ENCODE results near the gene ZNF700.

DNA sequence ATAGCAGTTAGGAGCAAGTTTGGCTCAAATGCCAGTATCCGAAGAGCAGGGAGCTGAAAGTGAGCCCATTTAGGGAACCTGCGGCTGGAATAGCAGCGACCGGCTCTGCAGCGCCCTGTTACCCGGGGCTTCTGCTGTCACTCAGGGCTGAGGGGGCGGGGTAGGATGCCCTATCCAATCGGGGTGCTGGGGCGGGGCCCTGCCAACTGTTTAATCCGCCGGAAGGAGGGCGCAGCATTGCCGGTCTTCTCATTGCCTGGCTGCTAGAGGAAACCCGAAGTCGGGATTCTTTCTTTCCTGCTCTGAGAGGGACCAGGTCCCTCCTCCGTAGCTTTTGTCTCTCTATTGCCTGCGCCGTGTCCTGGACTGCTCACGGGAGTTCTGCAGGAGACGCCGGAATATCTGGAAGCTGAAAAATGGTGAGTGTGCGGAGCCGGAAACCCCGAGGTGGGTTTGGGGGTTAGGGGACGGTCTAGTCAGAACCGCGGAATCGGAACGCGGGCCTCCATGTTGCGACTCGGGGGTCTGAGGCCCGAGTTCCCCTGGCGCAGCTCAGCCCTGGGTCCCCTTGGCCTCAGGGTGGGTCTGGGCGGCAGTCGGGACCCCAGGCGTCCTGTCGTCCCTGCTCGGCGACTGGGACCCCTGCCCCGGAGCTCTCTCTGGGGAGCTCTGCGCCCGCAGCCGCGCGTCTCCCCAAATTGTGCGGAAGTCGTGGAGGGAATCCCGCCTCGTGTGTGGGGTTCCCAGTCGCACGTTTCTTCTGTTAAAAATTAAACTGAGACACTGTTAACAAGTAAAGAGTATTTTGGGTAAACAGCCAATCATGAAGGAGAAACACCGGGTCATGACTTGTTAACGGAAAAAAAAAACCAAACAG is 62.7 kb downstream of the ZNF700 start:
- TF ChIP-seq CTCF (IDR thresholded peaks at IDR 0.05) (no peak), EZH2 (IDR thresholded peaks at IDR 0.05; ENCODE audit: borderline replicate concordance, insufficient read depth, low read depth, low read length, poor library complexity, severe bottlenecking) (no peak)

Data from B cell (primary cell).